Hepatocyte (in vitro differentiated cells): Measurements from ENCODE around the gene ULK4.

Source experiments
- CTCF ChIP-seq: fragments of 200-600 bp; sonication (generic); IDR thresholded peaks from 2 replicates; pipeline ENCODE4 v1.5.1; 2016; ENCODE audit warnings: antibody characterized with exemption, mild to moderate bottlenecking; ENCODE audit not compliant: poor library complexity
- EZH2 ChIP-seq: fragments of 200-600 bp; sonication (generic); IDR thresholded peaks from 2 replicates; pipeline ENCODE4 v1.6.1; 2016; ENCODE audit warnings: antibody characterized with exemption, mild to moderate bottlenecking, borderline replicate concordance
- EZH2phosphoT487 ChIP-seq: fragments of 200-600 bp; sonication (generic); IDR thresholded peaks from one replicate; pipeline ENCODE4 v1.6.1; 2018; ENCODE audit warnings: antibody characterized with exemption, mild to moderate bottlenecking, low read depth, moderate library complexity; ENCODE audit not compliant: unreplicated experiment, severe bottlenecking

GRCh38 chr3:41220906-41221677, 740.8 kb downstream of the ULK4 start:
- TF ChIP-seq CTCF (no peak), EZH2 (no peak), EZH2phosphoT487 (no peak)
